GM04504 (cell line): ENCODE measurements around the gene VAV1.
"Not testable (repeated sequence)": the region's sequence is repeated elsewhere in the genome, so short reads cannot be mapped to it uniquely, and the experiment has no call there.

Experiments
- DNase-seq: peaks from one replicate; pipeline ENCODE4 v3.0.0-alpha.2; 2012; ENCODE audit warnings: low read depth

VAV1 gene

DNA sequence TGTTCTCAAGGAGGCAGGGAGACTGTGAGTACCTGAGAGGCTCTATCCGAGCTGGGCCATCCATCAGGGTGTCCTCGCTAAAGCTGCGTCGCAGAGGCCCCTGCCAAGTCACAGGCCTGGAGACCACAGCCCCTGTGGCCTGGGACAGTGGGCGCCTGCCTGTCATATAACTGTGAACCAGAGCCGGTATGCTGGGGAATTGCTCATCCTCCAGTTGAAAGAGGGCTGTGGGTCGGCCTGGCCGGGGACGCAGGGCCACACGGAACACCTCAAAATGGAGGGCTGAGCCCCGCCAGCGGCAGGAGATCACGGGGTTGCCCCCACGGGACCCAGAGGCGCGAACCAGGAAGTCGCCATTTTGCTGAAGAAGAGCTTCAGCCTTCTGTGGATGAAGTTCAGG lies 11.9 kb upstream of the VAV1 start:
- DNase-seq = no peak

DNA sequence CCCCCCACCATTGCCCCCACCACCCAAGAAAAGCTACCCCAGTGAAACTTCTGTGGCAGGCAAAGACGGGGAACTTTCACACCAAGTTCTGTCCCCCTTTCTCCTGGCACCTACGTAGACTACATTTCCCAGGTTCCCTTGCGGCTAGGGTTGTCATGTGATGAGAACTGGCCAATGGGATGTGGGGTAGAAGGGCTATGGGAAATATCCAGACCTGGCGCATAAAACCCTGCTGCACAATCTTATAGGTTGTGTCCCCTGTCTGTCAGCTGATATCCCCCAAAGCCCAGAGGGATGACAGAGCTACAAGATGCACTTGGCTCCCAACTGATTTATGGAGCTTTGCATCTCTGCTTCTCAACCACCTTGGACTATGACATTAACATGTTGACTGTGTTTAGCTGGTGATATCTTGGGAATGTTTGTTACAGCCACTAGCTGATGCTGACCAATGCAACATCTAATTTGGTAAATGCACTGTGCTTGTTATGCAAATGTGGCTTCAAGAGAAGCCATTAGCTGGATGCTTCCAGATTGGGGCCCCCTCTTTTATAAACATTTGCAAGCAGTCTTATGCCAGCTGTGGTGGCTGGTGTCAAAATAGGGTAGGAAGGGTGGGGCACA lies 11.3 kb upstream of the VAV1 start:
- DNase-seq = no peak

DNA sequence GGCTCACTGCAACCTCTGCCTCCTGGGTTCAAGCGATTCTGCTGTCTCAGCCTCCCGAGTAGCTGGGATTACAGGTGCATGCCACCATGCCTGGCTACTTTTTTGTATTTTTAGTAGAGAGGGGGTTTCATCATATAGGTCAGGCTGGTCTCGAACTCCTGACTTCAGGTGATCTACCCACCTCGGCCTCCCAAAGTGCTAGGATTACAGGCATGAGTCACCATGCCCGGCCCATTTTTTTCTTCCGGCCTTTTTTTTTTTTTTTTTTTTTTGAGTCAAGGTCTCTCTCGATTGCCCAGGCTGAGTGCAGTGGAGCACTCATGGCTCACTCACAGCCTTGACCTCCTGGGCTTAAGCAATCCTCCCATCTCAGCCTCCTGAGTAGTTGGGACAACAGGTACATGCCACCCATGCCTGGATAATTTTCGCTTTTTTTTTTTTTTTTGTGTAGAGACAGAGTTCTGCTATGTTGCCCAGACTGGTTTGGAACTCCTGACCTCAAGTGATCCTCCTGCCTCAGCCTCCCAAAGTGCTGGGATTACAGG lies 10.2 kb upstream of the VAV1 start:
- not testable (repeated sequence) for DNase-seq

GRCh38 chr19:6765738-6766356 lies 6.7 kb upstream of the VAV1 start:
- no peak for DNase-seq

GRCh38 chr19:6766357-6767080 lies 6.0 kb upstream of the VAV1 start:
- DNase-seq = no peak

GRCh38 chr19:6767081-6767356 lies 5.5 kb upstream of the VAV1 start:
- DNase-seq = no peak

GRCh38 chr19:6767357-6768235 lies 4.9 kb upstream of the VAV1 start, which contains the start of gene SH2D3A:
SH2D3A (minus strand) TSS chr19:6767435; CDS start chr19:6763748, 3,687 bp downstream.
- no peak for DNase-seq

GRCh38 chr19:6768236-6768785 lies 4.2 kb upstream of the VAV1 start:
- no peak for DNase-seq

DNA sequence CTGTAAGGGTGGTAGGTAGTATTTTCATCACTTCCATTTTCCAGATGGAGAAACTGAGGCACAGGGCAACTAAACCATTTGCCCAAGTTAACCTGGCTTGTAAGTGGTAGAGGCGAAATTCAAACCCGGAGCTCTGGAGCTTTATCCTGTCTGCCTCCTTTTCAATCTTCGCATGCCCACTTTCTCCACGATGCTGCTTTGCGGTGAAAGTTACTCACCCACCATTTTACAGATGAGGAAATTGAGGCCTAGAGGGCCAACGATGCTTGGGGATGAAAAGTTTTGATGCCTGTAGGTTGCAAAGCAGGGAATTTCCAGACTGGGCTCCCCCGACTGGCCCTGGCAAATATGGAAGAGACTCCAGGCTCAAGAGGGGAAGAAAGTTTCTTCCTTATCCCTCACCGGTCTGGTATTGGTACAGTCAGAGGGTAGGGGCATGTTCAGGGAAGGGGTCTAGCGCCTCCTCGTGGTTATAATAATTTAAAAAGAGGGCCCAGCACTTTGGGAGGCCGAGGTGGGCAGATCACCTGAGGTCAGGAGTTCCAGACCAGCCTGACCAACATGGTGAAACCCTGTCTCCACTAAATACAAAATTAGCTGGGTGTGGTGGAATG lies 3.4 kb upstream of the VAV1 start:
- no peak for DNase-seq

DNA sequence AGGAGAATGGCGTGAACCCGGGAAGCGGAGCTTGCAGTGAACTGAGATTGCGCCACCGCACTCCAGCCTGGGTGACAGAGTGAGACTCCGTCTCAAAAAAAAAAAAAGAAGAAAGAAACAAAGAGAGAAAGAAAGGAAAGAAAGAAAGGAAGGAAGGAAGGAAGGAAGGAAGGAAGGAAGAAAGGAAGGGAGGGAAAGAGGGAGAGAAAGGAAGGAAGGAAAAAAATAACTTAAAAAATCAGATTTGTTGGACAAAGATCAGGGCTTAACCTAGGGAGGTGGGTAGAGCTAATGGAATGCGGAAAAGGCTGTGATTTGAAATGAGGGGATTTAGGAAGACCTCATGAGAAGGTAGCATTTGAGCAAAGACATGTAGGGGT lies 870 bp upstream of the VAV1 start:
- not testable (repeated sequence) for DNase-seq

- no peak for DNase-seq
These were observed 386 bp downstream of the VAV1 start for GRCh38 chr19:6772866-6773322.

- no peak for DNase-seq
These were observed 919 bp downstream of the VAV1 start for GRCh38 chr19:6773323-6773931.

- DNase-seq = no peak
These were observed 2.6 kb downstream of the VAV1 start for GRCh38 chr19:6774821-6775707.

GRCh38 chr19:6776045-6776444 lies 3.5 kb downstream of the VAV1 start:
- DNase-seq = not testable (repeated sequence)

DNA sequence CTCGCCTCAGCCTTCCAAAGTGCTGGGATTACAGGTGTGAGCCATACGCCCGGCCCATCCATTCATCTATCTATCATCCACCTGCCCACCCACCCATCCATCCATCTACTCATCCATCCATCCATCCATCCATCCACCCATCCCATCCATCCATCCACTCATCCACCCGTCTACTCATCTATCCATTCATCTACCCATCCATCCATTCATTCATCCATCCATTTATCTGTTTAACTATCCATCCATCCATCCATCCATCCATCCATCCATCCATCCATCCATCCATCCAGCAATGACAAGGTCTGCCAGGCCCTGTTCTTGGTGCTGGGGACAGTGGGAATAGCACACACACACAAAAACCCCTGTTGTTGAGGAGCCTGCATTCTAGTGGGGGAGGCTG lies 4.5 kb downstream of the VAV1 start:
- no peak for DNase-seq

GRCh38 chr19:6777434-6777833 lies 4.9 kb downstream of the VAV1 start:
- no peak for DNase-seq

- no peak for DNase-seq
These were observed 5.9 kb downstream of the VAV1 start for GRCh38 chr19:6778386-6778785.

- DNase-seq = no peak
These were observed 6.7 kb downstream of the VAV1 start for GRCh38 chr19:6779206-6779605.

DNA sequence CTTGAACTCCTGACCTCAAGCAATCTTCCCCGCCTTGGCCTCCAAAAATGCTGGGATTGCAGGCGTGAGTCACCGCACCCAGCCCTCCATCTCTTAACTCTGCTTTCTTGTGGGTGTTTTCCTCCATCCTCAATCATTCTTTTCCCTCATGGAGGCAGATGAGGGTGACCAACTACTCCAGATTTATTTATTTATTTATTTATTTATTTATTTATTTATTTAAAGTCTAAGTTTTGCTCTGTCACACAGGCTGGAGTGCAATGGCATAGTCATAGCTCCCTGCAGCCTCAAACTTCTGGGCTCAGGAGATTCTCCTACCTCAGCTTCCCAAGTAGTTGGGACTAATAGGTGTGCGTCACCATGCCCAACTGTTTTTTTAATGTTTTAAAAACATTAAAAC lies 14.9 kb downstream of the VAV1 start:
- no peak for DNase-seq

DNA sequence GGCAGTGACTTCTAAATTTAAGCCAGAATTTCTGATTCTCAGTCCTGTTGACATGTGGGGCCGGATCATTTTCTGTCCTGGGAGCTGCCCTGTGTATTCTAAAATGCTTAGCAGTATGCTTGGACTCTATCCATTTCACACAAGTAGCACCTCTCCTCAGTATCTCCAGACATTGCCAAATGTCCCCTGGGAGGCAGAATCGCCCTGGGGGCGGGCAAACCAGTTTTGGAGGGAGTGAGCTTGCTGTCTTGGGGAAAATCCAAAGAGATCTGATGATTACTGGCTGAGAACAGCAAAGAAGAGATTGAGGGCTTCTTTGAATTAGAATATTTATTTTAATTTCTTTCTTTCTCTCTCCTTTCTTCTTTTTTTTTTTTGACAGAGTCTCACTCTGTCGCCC lies 16.4 kb downstream of the VAV1 start:
- no peak for DNase-seq
